Liver (tissue), 3 donors: ENCODE results near the gene FRAS1.

Experiments
- EGR1 ChIP-seq, 2 donors: IDR thresholded peaks; 2 replicates each; pipeline ENCODE4 v1.6.1; 2016 to 2018; ENCODE audit warnings: antibody characterized with exemption in 2 of 2, low read depth in 2 of 2
- GABPA ChIP-seq, 2 donors: IDR thresholded peaks in 1 of 2; conservative IDR thresholded peaks in 1 of 2; 2 replicates each; pipeline ENCODE4 v1.6.1; 2016; ENCODE audit warnings: antibody characterized with exemption in 2 of 2, mild to moderate bottlenecking in 1 of 2, moderate library complexity in 1 of 2
- HNF4G ChIP-seq: IDR thresholded peaks from 2 replicates; pipeline ENCODE4 v1.6.1; 2016; ENCODE audit warnings: antibody characterized with exemption
- JUND ChIP-seq, 2 donors: IDR thresholded peaks; 2 replicates each; pipeline ENCODE4 v1.6.1; 2016; ENCODE audit warnings: antibody characterized with exemption in 2 of 2
- MAX ChIP-seq: IDR thresholded peaks from 2 replicates; pipeline ENCODE4 v1.6.1; 2016; ENCODE audit warnings: antibody characterized with exemption
- NR2F2 ChIP-seq: IDR thresholded peaks from 2 replicates; pipeline ENCODE4 v1.6.1; 2016; ENCODE audit warnings: antibody characterized with exemption
- RAD21 ChIP-seq, 2 donors: IDR thresholded peaks; 2 replicates each; pipeline ENCODE4 v1.6.1; 2016; ENCODE audit warnings: antibody characterized with exemption in 2 of 2, mild to moderate bottlenecking in 2 of 2
- RXRA ChIP-seq, 2 donors: IDR thresholded peaks; 2 replicates each; pipeline ENCODE4 v1.6.1; 2017 to 2018; ENCODE audit warnings: antibody characterized with exemption in 2 of 2, mild to moderate bottlenecking in 1 of 2
- TAF1 ChIP-seq: conservative IDR thresholded peaks from 2 replicates; pipeline ENCODE4 v1.6.1; 2016; ENCODE audit warnings: antibody characterized with exemption, mild to moderate bottlenecking
- YY1 ChIP-seq: IDR thresholded peaks from 2 replicates; pipeline ENCODE4 v1.6.1; 2016; ENCODE audit warnings: antibody characterized with exemption, mild to moderate bottlenecking
- TF ChIP-seq, protein P1 (sequence below): fragments of 150-350 bp; IDR thresholded peaks from 2 replicates; pipeline ENCODE4 v1.5.1; 2017; ENCODE audit warnings: improper control_type of control experiment, low read depth, low read length; ENCODE audit not compliant: missing input control
- TF ChIP-seq, protein P2 (sequence below): IDR thresholded peaks from 2 replicates; pipeline ENCODE4 v1.6.1; 2016; ENCODE audit warnings: antibody characterized with exemption, mild to moderate bottlenecking
- TF ChIP-seq, protein P3 (sequence below): IDR thresholded peaks from 2 replicates; pipeline ENCODE4 v1.6.1; 2016; ENCODE audit warnings: antibody characterized with exemption
- TF ChIP-seq, protein P4 (sequence below): IDR thresholded peaks from 2 replicates; pipeline ENCODE4 v1.6.1; 2016; ENCODE audit warnings: antibody characterized with exemption
- donor health status: healthy.
- donor health status: healthy.

DNA sequence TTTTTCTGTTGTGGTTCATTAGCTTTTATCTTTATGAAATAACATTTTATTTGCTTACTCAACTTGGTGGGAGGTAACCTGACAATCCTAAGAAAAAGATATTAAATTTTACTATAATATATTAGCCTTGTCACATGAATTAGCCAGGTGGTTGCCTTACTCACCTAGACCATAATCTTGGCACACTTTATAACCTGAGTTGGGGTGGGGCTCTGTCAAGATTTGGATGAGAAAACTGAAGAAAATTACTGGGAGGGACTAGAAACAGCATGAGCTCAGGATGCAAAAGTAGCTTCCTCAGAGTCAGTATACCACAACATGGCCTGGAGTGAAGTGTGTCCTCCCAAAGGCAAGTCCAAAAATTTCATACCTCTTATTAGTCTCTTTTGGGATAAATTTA, 329.6 kb downstream of the FRAS1 start:
- TF ChIP-seq MAX, result no peak
- TF ChIP-seq JUND (IDR thresholded peaks at IDR 0.05), result no peak
- TF ChIP-seq, protein P1, sequence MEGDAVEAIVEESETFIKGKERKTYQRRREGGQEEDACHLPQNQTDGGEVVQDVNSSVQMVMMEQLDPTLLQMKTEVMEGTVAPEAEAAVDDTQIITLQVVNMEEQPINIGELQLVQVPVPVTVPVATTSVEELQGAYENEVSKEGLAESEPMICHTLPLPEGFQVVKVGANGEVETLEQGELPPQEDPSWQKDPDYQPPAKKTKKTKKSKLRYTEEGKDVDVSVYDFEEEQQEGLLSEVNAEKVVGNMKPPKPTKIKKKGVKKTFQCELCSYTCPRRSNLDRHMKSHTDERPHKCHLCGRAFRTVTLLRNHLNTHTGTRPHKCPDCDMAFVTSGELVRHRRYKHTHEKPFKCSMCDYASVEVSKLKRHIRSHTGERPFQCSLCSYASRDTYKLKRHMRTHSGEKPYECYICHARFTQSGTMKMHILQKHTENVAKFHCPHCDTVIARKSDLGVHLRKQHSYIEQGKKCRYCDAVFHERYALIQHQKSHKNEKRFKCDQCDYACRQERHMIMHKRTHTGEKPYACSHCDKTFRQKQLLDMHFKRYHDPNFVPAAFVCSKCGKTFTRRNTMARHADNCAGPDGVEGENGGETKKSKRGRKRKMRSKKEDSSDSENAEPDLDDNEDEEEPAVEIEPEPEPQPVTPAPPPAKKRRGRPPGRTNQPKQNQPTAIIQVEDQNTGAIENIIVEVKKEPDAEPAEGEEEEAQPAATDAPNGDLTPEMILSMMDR, result no peak
- TF ChIP-seq NR2F2, result no peak
- TF ChIP-seq, protein P2, sequence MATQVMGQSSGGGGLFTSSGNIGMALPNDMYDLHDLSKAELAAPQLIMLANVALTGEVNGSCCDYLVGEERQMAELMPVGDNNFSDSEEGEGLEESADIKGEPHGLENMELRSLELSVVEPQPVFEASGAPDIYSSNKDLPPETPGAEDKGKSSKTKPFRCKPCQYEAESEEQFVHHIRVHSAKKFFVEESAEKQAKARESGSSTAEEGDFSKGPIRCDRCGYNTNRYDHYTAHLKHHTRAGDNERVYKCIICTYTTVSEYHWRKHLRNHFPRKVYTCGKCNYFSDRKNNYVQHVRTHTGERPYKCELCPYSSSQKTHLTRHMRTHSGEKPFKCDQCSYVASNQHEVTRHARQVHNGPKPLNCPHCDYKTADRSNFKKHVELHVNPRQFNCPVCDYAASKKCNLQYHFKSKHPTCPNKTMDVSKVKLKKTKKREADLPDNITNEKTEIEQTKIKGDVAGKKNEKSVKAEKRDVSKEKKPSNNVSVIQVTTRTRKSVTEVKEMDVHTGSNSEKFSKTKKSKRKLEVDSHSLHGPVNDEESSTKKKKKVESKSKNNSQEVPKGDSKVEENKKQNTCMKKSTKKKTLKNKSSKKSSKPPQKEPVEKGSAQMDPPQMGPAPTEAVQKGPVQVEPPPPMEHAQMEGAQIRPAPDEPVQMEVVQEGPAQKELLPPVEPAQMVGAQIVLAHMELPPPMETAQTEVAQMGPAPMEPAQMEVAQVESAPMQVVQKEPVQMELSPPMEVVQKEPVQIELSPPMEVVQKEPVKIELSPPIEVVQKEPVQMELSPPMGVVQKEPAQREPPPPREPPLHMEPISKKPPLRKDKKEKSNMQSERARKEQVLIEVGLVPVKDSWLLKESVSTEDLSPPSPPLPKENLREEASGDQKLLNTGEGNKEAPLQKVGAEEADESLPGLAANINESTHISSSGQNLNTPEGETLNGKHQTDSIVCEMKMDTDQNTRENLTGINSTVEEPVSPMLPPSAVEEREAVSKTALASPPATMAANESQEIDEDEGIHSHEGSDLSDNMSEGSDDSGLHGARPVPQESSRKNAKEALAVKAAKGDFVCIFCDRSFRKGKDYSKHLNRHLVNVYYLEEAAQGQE, result no peak
- no peak for TF ChIP-seq TAF1
- no peak for TF ChIP-seq HNF4G
- no peak for TF ChIP-seq YY1
- no peak for TF ChIP-seq GABPA (IDR thresholded peaks at IDR 0.05 in 1 of 2, conservative IDR thresholded peaks at IDR 0.05 in 1 of 2)
- TF ChIP-seq, protein P3, sequence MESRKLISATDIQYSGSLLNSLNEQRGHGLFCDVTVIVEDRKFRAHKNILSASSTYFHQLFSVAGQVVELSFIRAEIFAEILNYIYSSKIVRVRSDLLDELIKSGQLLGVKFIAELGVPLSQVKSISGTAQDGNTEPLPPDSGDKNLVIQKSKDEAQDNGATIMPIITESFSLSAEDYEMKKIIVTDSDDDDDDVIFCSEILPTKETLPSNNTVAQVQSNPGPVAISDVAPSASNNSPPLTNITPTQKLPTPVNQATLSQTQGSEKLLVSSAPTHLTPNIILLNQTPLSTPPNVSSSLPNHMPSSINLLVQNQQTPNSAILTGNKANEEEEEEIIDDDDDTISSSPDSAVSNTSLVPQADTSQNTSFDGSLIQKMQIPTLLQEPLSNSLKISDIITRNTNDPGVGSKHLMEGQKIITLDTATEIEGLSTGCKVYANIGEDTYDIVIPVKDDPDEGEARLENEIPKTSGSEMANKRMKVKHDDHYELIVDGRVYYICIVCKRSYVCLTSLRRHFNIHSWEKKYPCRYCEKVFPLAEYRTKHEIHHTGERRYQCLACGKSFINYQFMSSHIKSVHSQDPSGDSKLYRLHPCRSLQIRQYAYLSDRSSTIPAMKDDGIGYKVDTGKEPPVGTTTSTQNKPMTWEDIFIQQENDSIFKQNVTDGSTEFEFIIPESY, result no peak
- TF ChIP-seq RAD21 (IDR thresholded peaks at IDR 0.05), result no peak
- TF ChIP-seq, protein P4, sequence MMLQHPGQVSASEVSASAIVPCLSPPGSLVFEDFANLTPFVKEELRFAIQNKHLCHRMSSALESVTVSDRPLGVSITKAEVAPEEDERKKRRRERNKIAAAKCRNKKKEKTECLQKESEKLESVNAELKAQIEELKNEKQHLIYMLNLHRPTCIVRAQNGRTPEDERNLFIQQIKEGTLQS, result no peak
- no peak for TF ChIP-seq EGR1 (IDR thresholded peaks at IDR 0.05; ENCODE audit: low read depth in 2 of 2)
- TF ChIP-seq RXRA (IDR thresholded peaks at IDR 0.05), result no peak
